H1 (cell line): Measurements from ENCODE around the gene ARID1B. TPM values are rescaled to one million over a fixed set of nuclear protein-coding genes. Genes with fewer than 3 reads are reported as not detected.

ENCODE experiments used
- CTCF ChIA-PET: fragments of 300-600 bp; sonication (Branson Sonifier 250); formaldehyde crosslinking; loops from one replicate; lab custom pipeline; 2021; ENCODE audit not compliant: partially characterized antibody; lab: Charles Lee
- POLR2A ChIA-PET: fragments of 300-600 bp; sonication (Branson Sonifier 250); formaldehyde crosslinking; loops from one replicate; lab custom pipeline; 2021; ENCODE audit warnings: inconsistent platforms; ENCODE audit not compliant: partially characterized antibody; lab: Charles Lee
- DNase-seq, 2 experiments: peaks; one replicate each; pipeline versions ENCODE4 v3.0.0 to v3.0.0-alpha.2; 2010 to 2022; ENCODE audit warnings: low spot score in 2 of 2, low read depth in 1 of 2, mixed read lengths in 1 of 2
- FAIRE-seq: peaks from 2 replicates; lab custom pipeline; 2011; peaks lifted over from hg19 to GRCh38; lab: Jason Lieb, UNC
- H2AFZ ChIP-seq: 2 replicates; pipeline ENCODE4 v1.8.1; 2012; ENCODE audit warnings: low read length, inconsistent platforms
- H2AK5ac ChIP-seq: 2 replicates; pipeline ENCODE4 v1.6.1; 2013; ENCODE audit warnings: low read depth, low read length
- H2BK120ac ChIP-seq: replicated peaks from 2 replicates; pipeline ENCODE3; 2013; ENCODE audit warnings: low read depth, low read length, inconsistent platforms
- H2BK12ac ChIP-seq: 2 replicates; pipeline ENCODE4 v1.6.1; 2013; ENCODE audit warnings: low read depth, low read length
- H2BK15ac ChIP-seq: 2 replicates; pipeline ENCODE4 v1.6.1; 2013; ENCODE audit warnings: low read length
- H2BK20ac ChIP-seq: 2 replicates; pipeline ENCODE4 v1.6.1; 2013; ENCODE audit warnings: low read length
- H2BK5ac ChIP-seq: 2 replicates; pipeline ENCODE4 v1.6.1; 2013; ENCODE audit warnings: low read depth, low read length
- H3K14ac ChIP-seq: 2 replicates; pipeline ENCODE4 v1.6.1; 2013; ENCODE audit warnings: inconsistent platforms; ENCODE audit not compliant: insufficient read length
- H3K18ac ChIP-seq: 2 replicates; pipeline ENCODE4 v1.6.1; 2013; ENCODE audit warnings: low read length; ENCODE audit errors: extremely low read depth
- H3K23ac ChIP-seq: 2 replicates; pipeline ENCODE4 v1.6.1; 2013; ENCODE audit warnings: inconsistent platforms; ENCODE audit not compliant: insufficient read length
- H3K23me2 ChIP-seq: 2 replicates; pipeline ENCODE4 v1.6.1; 2013; ENCODE audit warnings: low read depth, low read length
- H3K27ac ChIP-seq: 2 replicates; pipeline ENCODE4 v1.6.1; 2011; ENCODE audit warnings: low read depth, low read length, inconsistent platforms
- H3K27me3 ChIP-seq, 4 experiments: replicated peaks in 1 of 4; 1 replicate in 1 of 4; 2 replicates in 3 of 4; pipeline versions ENCODE4 v1.6.1 to v1.8.1; 2011 to 2013; ENCODE audit warnings: low read length in 3 of 4, mild to moderate bottlenecking in 3 of 4, inconsistent platforms in 2 of 4, mixed read lengths in 2 of 4, moderate library complexity in 1 of 4; ENCODE audit not compliant: control insufficient read depth in 3 of 4, insufficient read depth in 3 of 4; ENCODE audit errors: extremely low read depth in 1 of 4
- H3K36me3 ChIP-seq, 4 experiments: 2 replicates each; pipeline versions ENCODE4 v1.6.1 to v1.8.1; 2011 to 2013; ENCODE audit warnings: mild to moderate bottlenecking in 4 of 4, low read length in 3 of 4, moderate library complexity in 2 of 4, control low read depth in 1 of 4, inconsistent platforms in 1 of 4; ENCODE audit not compliant: insufficient read depth in 4 of 4, control insufficient read depth in 2 of 4
- H3K4ac ChIP-seq: replicated peaks from 2 replicates; pipeline ENCODE3; 2013; ENCODE audit warnings: low read length, low read depth, mixed read lengths, inconsistent platforms; ENCODE audit not compliant: insufficient read length
- H3K4me1 ChIP-seq, 4 experiments: replicated peaks in 1 of 4; 1 replicate in 1 of 4; 2 replicates in 3 of 4; pipeline versions ENCODE4 v1.6.1 to v1.8.1; 2011 to 2013; ENCODE audit warnings: low read length in 3 of 4, inconsistent platforms in 2 of 4, mixed read lengths in 1 of 4; ENCODE audit not compliant: insufficient read depth in 4 of 4, control insufficient read depth in 3 of 4
- H3K4me2 ChIP-seq, 2 experiments: 2 replicates each; pipeline versions ENCODE4 v1.6.1 to v1.8.1; 2011 to 2013; ENCODE audit warnings: low read depth in 2 of 2, low read length in 2 of 2, control low read depth in 1 of 2, inconsistent platforms in 1 of 2, mild to moderate bottlenecking in 1 of 2; ENCODE audit not compliant: insufficient read depth in 1 of 2
- H3K4me3 ChIP-seq, 4 experiments: fragments of 200-600, 300-600 bp in 1 of 4; sonication (generic), shearing (Covaris generic), sonication (Bioruptor Twin) in 1 of 4; 2 replicates each; pipeline versions ENCODE4 v1.5.1 to v1.8.1; 2011 to 2016; ENCODE audit warnings: low read length in 4 of 4, low read depth in 3 of 4, control low read depth in 2 of 4, inconsistent platforms in 2 of 4, mild to moderate bottlenecking in 2 of 4, mixed read lengths in 1 of 4, moderate library complexity in 1 of 4; ENCODE audit not compliant: insufficient read depth in 2 of 4; ENCODE audit errors: extremely low read depth in 1 of 4
- H3K56ac ChIP-seq: replicated peaks from 2 replicates; pipeline ENCODE3; 2013; ENCODE audit warnings: low read depth, mild to moderate bottlenecking, mixed read lengths, low read length, inconsistent platforms; ENCODE audit not compliant: insufficient read length
- H3K79me1 ChIP-seq: 2 replicates; pipeline ENCODE4 v1.6.1; 2013; ENCODE audit warnings: low read depth, low read length, control low read depth
- H3K79me2 ChIP-seq, 2 experiments: 2 replicates each; pipeline versions ENCODE4 v1.6.1 to v1.8.1; 2012 to 2013; ENCODE audit warnings: low read length in 2 of 2, mild to moderate bottlenecking in 2 of 2, inconsistent platforms in 1 of 2; ENCODE audit not compliant: insufficient read depth in 2 of 2, control insufficient read depth in 1 of 2
- H3K9ac ChIP-seq, 4 experiments: replicated peaks in 1 of 4; 1 replicate in 1 of 4; 2 replicates in 3 of 4; pipeline versions ENCODE4 v1.6.1 to v1.8.1; 2011 to 2013; ENCODE audit warnings: low read depth in 3 of 4, low read length in 3 of 4, control low read depth in 2 of 4, mild to moderate bottlenecking in 2 of 4, moderate library complexity in 2 of 4, inconsistent platforms in 1 of 4; ENCODE audit errors: extremely low read depth in 1 of 4
- H3K9me3 ChIP-seq, 2 experiments: 2 replicates each; pipeline versions ENCODE4 v1.6.1 to v1.8.1; 2012 to 2013; ENCODE audit warnings: mild to moderate bottlenecking in 2 of 2, moderate library complexity in 2 of 2, control low read depth in 1 of 2, inconsistent platforms in 1 of 2, low read depth in 1 of 2, low read length in 1 of 2, mixed read lengths in 1 of 2; ENCODE audit not compliant: insufficient read depth in 2 of 2
- H4K20me1 ChIP-seq, 2 experiments: replicated peaks in 1 of 2; 2 replicates each; pipeline versions ENCODE3 to v1.8.1; 2011 to 2013; ENCODE audit warnings: inconsistent platforms in 2 of 2, low read length in 2 of 2, mild to moderate bottlenecking in 1 of 2; ENCODE audit not compliant: insufficient read depth in 2 of 2, control insufficient read depth in 1 of 2
- H4K5ac ChIP-seq: 2 replicates; pipeline ENCODE4 v1.6.1; 2013; ENCODE audit warnings: low read length, low read depth, mixed read lengths, inconsistent platforms; ENCODE audit not compliant: insufficient read length
- H4K8ac ChIP-seq: 2 replicates; pipeline ENCODE4 v1.8.0; 2013; ENCODE audit warnings: mild to moderate bottlenecking, moderate library complexity, low read length, inconsistent platforms; ENCODE audit not compliant: insufficient read depth; ENCODE audit errors: extremely low read depth
- H4K91ac ChIP-seq: replicated peaks from 2 replicates; pipeline ENCODE3; 2013; ENCODE audit warnings: low read length, mixed read lengths, inconsistent platforms; ENCODE audit not compliant: insufficient read length
- BACH1 ChIP-seq: IDR thresholded peaks from 2 replicates; pipeline ENCODE4 v1.6.1; 2012; ENCODE audit warnings: low read length, improper control_type of control experiment
- CREB1 ChIP-seq: IDR thresholded peaks from 2 replicates; pipeline ENCODE4 v1.6.1; 2012; ENCODE audit warnings: inconsistent platforms
- JUN ChIP-seq: IDR thresholded peaks from 2 replicates; pipeline ENCODE4 v1.6.1; 2011; ENCODE audit warnings: low read depth, mild to moderate bottlenecking, improper control_type of control experiment, low read length
- KDM5A ChIP-seq: fragments of 200-600 bp; IDR thresholded peaks from 2 replicates; pipeline ENCODE4 v1.7.1; 2012; ENCODE audit warnings: mild to moderate bottlenecking, low read length, inconsistent platforms, mixed read lengths
- MAFK ChIP-seq: IDR thresholded peaks from 2 replicates; pipeline ENCODE4 v1.6.1; 2012; ENCODE audit warnings: low read depth, mild to moderate bottlenecking, improper control_type of control experiment, low read length
- NANOG ChIP-seq: IDR thresholded peaks from 2 replicates; pipeline ENCODE4 v1.6.1; 2011; ENCODE audit warnings: low read length, low read depth, mild to moderate bottlenecking, inconsistent platforms; ENCODE audit not compliant: insufficient read depth, poor library complexity, severe bottlenecking
- RFX5 ChIP-seq: IDR thresholded peaks from 2 replicates; pipeline ENCODE4 v1.6.1; 2011; ENCODE audit warnings: low read depth, low read length, improper control_type of control experiment, borderline replicate concordance
- SP2 ChIP-seq: IDR thresholded peaks from 2 replicates; pipeline ENCODE4 v1.6.1; 2012; ENCODE audit warnings: mild to moderate bottlenecking, low read length, inconsistent platforms
- TCF12 ChIP-seq: IDR thresholded peaks from 2 replicates; pipeline ENCODE4 v1.6.1; 2011; ENCODE audit warnings: low read depth, mild to moderate bottlenecking, low read length
- WGBS, 2 experiments: shearing (Covaris generic) in 1 of 2; methylation state at CpG; one replicate each; pipeline versions ENCODE4 v1.1.6 to v1.1.7; 2013 to 2015; ENCODE audit warnings: low lambda C conversion rate in 2 of 2, mixed read lengths in 2 of 2, inconsistent platforms in 1 of 2, low coverage in 1 of 2, missing lambda C conversion rate in 1 of 2; ENCODE audit not compliant: insufficient replicate concordance in 2 of 2, insufficient coverage in 1 of 2, insufficient read length in 1 of 2; ENCODE audit errors: extremely low coverage in 1 of 2, missing lambda C conversion rate in 1 of 2; 5-methylcytosine and 5-hydroxymethylcytosine counted together
- polyA plus RNA-seq, 7 experiments: library from polyadenylated mRNA; depleted of rRNA in 3 of 7; stranded (reverse) in 5 of 7; unstranded in 2 of 7; fragments of >200 nt in 5 of 7; fragments of 200-250 nt in 2 of 7; gene quantifications; 1 replicate in 5 of 7; 2 replicates in 1 of 7; 4 replicates in 1 of 7; pipeline versions ENCODE4 v1.2.1 to v1.2.3, GENCODE V29; 2011 to 2013; ENCODE audit warnings: missing spikeins in 2 of 7, mixed read lengths in 2 of 7
- total RNA-seq: library from RNA; stranded (reverse); fragmentation: NEBNext Ultra II Directional; extraction: Animal tissue kit (Norgen Biotek cat#: 25700); gene quantifications from 2 replicates; pipeline ENCODE4 v1.2.1, GENCODE V29; 2021
- TF ChIP-seq, protein P1 (sequence below), 3 experiments: IDR thresholded peaks; 1 replicate in 2 of 3; 2 replicates in 1 of 3; pipeline versions ENCODE4 v1.5.1 to v1.6.1; 2011; ENCODE audit warnings: low read length in 3 of 3, mild to moderate bottlenecking in 3 of 3, inconsistent platforms in 2 of 3, low read depth in 1 of 3, moderate library complexity in 1 of 3; ENCODE audit not compliant: insufficient read depth in 1 of 3; ENCODE audit errors: control extremely low read depth in 1 of 3
- TF ChIP-seq, protein P2 (sequence below): IDR thresholded peaks from 2 replicates; pipeline ENCODE4 v1.6.1; 2011; ENCODE audit warnings: low read length, improper control_type of control experiment

The ARID1B gene
- total and polyA plus RNA-seq, 2 of the 8 experiments (the other 6 are each of a cell fraction or from before 2014, with no cell fraction given) = 24.3 to 70.3 TPM

DNA sequence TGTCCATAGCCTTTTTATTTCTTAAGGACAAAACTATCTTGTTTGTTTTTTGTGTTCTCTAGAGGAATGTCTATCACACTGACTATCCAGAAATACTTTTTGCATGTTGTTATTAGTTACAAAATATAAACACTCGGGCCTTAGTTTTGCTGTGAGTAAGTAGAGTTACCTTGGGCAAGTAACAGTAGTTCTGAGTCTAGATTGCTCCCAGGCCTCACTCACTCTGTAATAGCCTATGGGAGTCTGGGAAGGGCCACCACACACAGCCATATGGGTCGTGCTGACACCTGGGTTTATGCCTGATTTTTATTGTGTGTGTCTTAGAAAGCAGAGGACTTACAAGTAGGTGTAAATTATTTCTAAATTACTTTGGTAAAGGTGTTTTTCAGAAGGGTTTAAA is 360.3 kb downstream of the ARID1B start:
- Histone ChIP-seq H2AFZ (no peak overlapping the region), H4K8ac (no peak overlapping the region), H2BK12ac (no peak overlapping the region), H3K79me2 (no peaks in the 10 kb centered on the region), H4K91ac (no peak overlapping the region), H3K23me2 (no peaks in the 10 kb centered on the region), H2AK5ac (no peak overlapping the region), H3K18ac (no peak overlapping the region), H3K14ac (no peak overlapping the region), H2BK15ac (no peak overlapping the region), H3K56ac (no peak overlapping the region), H4K5ac (no peak overlapping the region), H3K4me1 (no peaks in the 10 kb centered on the region), H2BK120ac (no peak overlapping the region), H4K20me1 (peaks cover 2% of the 10 kb centered on the region in 2 experiments), H3K79me1 (no peaks in the 10 kb centered on the region), H3K23ac (no peak overlapping the region), H3K9ac (no peak overlapping the region), H2BK5ac (no peak overlapping the region), H3K4ac (no peak overlapping the region), H3K9me3 (no peaks in the 10 kb centered on the region), H3K27ac (no peak overlapping the region), H3K27me3 (no peaks in the 10 kb centered on the region), H2BK20ac (no peak overlapping the region), H3K36me3 (peaks cover 3 to 18% (median 9%) of the 10 kb centered on the region in 4 experiments; a peak in 6 of 8 replicates), H3K4me3 (no peak overlapping the region), H3K4me2 (no peak overlapping the region)
- ChIA-PET CTCF (interaction anchor here (0.8 to 1.4 kb wide), 2 partner anchors 12 to 14 kb away, joined by 3 to 6 read pairs; no protein-coding TSS in a partner anchor), POLR2A (interaction anchor here (0.6 kb wide), 1 partner anchor 13 kb away, joined by 3 read pairs; no protein-coding TSS in a partner anchor)
- WGBS, 2 experiments = 86% methylated on average over 2 of the region's 2 CpGs; no CpG with 5 or more reads in 1 of the 2 experiments
- no peak for DNase-seq
- FAIRE-seq = no peak
- TF ChIP-seq, protein P1, sequence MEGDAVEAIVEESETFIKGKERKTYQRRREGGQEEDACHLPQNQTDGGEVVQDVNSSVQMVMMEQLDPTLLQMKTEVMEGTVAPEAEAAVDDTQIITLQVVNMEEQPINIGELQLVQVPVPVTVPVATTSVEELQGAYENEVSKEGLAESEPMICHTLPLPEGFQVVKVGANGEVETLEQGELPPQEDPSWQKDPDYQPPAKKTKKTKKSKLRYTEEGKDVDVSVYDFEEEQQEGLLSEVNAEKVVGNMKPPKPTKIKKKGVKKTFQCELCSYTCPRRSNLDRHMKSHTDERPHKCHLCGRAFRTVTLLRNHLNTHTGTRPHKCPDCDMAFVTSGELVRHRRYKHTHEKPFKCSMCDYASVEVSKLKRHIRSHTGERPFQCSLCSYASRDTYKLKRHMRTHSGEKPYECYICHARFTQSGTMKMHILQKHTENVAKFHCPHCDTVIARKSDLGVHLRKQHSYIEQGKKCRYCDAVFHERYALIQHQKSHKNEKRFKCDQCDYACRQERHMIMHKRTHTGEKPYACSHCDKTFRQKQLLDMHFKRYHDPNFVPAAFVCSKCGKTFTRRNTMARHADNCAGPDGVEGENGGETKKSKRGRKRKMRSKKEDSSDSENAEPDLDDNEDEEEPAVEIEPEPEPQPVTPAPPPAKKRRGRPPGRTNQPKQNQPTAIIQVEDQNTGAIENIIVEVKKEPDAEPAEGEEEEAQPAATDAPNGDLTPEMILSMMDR (IDR thresholded peaks at IDR 0.05; ENCODE audit: control extremely low read depth in 1 of 3, insufficient read depth in 1 of 3, low read depth in 1 of 3, low read length in 3 of 3) = no peak
- TF ChIP-seq, protein P2, sequence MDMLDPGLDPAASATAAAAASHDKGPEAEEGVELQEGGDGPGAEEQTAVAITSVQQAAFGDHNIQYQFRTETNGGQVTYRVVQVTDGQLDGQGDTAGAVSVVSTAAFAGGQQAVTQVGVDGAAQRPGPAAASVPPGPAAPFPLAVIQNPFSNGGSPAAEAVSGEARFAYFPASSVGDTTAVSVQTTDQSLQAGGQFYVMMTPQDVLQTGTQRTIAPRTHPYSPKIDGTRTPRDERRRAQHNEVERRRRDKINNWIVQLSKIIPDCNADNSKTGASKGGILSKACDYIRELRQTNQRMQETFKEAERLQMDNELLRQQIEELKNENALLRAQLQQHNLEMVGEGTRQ = no peak
- TF ChIP-seq JUN = no peak
- no peak for TF ChIP-seq CREB1
- no peak for TF ChIP-seq MAFK
- TF ChIP-seq TCF12 = no peak
- TF ChIP-seq BACH1 = no peak
- TF ChIP-seq KDM5A = no peak
- no peak for TF ChIP-seq NANOG
- TF ChIP-seq SP2 = no peak
- TF ChIP-seq RFX5 = no peak
